Raji (cell line): ENCODE measurements around the gene C10orf62.

Experiments used
- POLR2A ChIP-seq: IDR thresholded peaks from 2 replicates; pipeline ENCODE4 v1.6.1; 2011; ENCODE audit warnings: low read depth, low read length, control low read depth; ENCODE audit not compliant: insufficient read depth

C10orf62 gene, protein sequence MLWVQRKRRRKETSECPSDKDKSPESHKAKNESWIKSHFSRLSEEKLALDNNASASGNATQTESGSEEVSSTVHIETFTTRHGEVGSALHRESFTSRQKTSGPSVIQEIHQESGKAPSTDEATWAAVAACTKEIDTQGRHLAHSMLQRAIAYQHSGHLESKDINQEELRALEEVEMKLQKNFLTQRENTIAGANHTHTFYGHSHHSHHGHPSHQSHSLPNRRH

DNA sequence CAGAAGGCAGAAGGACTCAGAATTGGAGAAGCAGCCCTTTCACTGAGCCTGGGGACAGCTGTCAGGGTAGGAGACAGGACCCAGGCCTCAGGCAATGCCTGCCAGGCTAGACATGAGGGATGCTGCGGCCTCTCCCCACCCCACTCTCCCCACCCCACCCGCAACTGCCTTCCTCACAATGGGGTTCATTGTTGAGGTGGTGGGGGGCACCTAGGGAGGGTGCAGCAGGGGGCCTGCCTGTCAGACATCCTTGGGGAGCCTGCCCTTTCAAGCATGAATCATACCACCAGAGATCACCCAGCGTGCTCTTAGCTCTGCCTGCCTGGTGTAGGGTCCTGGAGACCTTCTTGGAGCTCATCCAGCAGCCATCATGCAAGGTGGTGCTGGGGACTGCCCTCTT, at the start of gene C10orf62:
TSS of gene C10orf62 (plus strand) at position 243 of the 400 bp plus-strand sequence. CDS start 177 bp downstream, outside the sequence.
- TF ChIP-seq POLR2A = no peak

DNA sequence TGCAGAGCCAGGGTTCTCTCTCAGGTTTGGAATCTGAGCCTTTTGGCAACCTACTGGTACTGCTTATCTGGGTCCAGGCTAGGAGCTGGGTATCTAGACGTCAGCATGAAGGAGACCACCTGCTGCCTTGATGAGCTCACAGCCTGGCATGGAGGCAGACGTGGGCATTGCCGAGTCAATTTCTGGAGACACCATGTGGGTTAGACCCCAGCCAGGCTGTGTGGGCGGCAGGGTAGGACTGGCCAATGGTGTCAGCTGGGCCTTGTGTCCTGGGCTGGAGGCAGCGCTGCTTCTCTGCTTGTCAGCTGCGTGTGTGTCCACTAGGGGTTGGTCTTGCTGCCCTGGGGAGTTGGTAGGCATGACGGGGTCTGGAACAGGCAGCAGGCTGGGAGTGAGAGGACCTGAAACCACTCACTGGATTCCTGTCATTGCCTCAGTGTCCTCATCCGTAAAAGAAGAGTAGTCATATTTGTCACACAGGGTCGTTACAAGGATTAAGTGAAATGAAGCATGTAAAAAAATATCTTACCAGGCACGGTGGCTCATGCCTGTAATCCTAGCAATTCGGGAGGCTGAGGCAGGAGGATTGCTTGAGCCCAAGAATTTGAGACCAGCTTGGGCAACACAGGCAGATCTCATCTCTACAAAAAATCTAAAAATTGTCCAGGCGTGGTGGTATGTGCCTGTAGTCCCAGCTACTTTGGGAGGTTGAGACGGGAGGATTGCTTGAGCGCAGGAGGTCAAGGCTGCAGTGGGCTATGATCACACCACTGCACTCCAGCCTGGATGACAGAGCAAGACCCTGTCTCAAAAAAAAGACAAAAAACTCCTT, 48.6 kb upstream of the C10orf62 start:
- TF ChIP-seq POLR2A = no peak

DNA sequence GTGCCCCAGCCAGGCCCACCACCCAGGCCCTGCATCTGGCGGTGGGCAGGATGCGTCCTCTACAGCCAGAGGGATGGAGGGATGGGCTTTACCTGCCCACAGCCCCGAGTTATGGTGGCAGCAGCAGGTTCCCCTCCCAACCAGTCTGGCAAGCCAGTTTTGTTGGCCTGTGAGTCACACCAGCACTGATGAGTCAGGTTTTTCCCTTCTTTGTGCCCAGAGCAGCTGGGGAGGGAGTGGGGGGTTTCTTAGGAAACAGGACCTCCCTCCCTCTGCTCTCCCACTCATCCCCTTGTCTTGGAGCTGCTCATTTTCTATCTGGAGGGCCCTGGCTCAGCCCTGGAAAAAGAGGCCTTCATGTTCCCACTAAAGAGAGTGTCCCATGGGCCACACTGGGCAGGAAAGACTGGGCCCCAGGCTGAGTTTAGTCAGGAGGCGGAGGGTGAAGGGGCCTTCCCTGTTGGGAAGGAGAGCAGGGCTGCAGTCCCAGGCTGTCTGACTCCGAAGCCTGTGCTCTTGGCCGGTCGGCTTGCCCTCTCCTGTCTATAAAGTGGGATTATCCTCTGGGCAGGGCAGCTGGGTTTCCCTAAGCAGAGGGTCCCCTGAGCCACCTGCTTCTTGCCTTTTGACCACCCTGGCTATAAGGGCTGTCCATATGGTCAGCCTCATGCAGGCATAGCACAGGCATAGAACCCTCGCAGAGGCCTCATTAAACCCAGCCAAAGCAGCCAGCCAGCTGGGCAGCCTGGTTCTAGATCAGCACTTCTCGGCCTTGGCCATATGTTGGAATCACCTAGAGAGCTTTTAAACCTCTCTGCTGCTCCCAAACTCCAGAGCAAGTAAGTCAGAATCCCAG, 47.1 kb upstream of the C10orf62 start:
- no peak for TF ChIP-seq POLR2A

DNA sequence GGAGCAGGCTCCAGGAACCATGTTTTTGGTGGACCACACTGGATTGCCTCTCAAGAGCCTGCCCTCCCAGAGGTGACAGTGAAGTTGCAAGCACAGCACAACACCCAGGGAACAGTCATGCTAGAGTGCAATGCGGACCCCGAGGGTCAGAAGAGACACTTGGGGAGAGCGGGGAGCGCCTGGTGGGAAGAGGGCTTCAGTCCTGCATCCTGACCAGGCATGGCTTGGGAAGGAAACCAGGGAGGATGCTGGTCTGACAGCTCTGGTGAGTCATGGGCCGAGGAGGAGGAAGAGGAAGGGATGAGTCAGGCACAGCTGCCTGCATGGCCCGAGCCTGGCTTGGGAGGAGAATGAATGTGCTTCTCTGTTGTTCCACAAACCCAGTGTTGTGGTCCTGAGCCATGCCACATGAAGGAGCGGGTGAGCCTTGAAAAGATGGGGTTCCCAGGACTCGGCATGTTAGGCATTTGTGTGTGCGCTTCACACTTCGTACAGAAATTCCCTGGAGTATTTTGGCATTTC, 46.4 kb upstream of the C10orf62 start:
- no peak for TF ChIP-seq POLR2A

DNA sequence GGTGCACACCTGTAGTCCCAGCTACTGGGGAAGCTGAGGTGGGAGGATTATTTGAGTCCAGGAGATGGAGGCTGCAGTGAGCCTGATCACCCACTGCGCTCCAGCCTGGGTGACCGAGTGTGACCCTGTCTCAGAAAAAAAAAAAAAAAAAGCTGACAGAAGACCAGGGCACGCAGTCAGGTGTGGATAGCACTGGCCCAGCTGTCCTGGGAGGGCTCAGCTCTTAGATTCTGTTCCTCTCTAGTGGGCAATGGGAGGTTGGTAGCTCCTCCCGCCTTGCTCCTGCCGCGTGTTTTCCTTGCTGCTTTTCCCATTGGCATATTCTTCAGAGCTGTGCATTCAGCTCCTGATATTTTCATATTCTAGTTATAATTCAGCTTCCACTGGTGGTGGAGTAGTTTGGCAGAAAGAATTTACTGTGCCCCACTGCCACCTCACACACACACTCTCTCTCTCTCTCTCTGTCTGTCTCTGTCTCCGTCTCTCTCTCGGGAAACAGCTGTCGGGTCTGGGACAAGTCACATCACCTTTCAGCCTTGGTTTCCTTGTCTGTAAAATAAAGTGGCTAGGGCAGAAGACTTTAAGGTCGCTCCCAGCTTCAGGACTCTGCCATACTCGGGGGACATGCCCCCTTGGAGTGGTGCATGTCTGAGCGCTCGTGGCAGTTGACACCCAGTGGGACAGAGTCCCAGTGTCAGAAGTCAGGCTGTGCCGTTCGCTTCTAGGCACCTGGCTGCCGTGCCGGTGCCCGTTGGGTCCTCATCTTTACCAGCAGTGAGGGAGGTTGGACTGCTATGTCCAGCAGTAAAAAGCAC, 42.9 kb upstream of the C10orf62 start:
- TF ChIP-seq POLR2A = no peak

DNA sequence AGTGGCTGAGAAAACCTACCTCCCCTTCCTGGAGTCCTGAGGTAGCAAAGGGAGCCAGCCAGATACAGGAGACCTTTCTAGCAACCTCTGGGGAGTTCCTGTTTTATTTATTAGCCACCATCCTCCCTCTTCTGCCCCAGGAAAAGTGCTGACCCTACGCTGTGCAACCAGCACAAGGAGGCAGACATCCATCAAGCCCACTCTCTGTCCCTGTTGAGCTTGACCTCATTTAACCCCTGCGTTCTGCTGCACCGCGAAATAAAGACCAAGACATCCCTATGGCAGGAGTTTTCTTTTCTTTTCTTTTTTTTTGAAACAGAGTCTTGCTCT, 42.3 kb upstream of the C10orf62 start:
- TF ChIP-seq POLR2A = no peak

DNA sequence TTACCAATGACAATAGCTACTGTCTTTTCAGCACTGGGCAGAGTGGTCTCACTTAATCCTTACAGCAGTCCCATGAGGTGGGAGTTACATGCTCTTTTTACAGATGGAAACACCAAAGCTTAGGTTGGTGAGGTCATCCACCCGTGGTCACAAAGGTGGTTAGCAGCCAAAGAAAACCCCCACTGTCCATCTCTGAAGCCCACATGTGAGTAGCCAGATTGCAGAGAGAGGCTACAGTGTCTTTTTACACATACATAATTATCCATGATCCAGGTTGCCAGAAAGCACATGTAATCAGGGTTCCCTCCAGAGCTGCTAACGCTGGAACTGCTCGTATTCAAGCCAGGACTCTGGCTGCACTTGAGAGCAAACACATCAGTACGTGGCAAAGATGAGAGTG, 41.6 kb upstream of the C10orf62 start:
- TF ChIP-seq POLR2A = no peak

DNA sequence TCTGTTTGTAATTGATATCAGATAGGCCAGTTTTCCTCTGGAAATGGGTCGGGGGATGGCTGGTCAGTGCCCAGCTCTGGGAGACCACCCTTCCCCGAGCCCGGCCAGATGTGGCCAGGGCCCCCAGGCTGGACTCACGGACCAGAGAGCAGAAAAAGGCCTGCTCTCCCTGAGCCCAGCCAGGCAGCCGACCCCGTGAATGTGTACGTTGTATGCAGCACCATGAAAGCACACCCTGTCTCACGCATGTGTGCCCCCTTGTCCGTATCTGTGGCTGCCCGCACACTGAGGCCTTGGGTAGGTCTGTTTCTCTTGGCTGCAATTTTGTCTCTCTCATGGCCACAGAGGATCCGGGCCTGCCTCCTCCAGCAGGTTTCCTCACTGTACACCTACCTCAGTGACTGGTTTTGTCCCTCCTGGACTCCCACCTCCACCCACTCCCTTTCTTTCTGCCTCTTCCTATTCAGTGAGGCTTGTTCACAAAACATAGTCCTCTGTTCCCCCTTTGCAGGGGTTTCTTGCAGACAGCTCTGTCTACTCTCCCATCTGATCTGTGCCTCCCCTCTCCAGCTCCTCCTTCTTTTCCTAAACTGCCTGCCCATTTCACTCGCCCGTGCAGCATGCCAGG, 40.6 kb upstream of the C10orf62 start:
- no peak for TF ChIP-seq POLR2A

DNA sequence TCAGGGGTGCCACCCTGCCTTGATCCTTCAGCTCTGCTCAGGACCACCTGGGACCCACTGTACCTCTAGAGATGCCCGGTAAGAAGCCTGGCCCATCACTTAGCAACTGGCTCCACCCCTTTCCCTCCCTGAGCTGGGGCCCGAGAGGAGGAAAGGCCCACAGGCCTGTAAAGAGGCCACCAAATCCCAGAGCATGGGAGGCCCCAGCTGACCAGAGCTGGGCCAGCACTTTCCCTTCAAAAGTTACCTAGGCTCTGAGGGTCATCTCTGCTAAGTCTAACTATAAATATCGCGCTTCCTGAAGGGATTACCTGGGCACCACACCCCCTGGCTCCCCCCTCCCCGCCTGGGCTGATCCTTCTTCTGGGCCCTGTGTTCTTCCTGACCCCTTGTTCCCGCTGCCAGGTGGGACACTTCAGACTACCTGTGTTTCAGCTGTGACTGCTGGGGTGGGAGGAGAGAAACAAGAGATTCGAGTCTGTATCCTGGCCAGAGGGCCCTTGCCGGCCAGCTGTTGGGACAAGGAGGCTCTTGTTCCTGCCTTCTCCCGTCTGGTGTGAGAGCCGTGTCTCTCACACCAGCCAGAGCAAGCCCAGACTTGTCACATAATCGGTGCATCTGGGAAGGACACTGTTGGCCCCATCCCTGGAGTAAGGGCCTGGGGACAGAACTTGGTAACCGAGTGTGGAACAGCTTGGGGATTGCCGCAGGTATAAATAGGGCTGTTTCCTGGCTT, 39.8 kb upstream of the C10orf62 start:
- TF ChIP-seq POLR2A = no peak

DNA sequence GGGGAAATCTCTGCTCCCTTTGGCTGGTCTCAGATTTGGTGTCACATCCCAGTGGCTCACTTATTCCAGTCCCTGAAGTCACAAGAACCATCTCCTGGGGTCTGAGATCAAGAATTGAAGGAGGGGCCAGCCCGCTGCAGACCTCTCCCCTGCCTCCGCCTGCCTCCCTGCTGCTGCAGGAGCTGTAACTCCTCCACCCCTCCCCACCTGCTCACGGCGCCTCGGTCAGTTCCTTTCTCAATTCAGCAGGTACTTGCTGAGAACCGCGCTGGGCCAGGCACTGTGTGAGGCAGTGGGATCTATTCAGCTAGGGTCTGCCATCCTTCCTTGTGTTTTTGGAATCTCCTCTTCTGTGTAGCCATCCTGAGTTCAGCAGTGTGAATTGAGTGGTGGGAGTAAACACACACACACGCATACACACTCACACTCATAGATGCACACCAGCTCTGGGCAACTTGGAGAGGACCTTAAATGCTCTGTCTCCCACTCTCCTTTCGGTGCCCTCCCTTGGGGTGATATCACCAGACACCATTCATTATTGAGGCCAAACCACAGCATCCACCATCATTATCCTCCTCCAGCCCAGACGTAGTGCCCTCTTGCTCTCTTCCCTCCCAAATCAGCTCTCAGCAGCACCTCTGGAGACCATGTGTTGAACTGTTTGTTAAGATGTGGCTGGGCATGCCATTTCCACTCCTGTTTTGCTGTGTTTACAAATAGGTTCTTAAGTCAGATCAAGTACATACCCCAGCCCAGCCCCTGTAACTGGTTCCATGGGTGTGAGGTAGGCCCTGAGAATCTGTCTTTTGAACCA, 39.0 kb upstream of the C10orf62 start:
- TF ChIP-seq POLR2A = no peak

DNA sequence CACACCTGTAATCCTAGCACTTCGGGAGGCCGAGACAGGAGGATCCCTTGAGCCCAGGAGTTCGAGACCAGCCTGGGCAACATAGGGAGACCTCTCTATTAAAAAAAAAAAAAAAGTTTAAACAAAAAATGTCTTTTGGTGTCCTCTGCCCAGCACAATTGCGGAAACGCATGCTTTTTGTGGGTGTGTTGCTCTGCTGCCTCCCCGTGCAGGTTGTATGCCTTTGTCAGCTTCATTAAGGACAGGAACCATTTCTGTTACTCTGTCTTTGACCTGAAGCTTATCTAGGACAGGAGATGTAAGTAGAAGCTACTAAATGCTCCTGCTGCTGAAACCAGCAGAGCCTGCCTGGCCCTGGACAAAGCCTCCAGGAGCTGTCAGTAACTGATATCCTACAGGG, 38.2 kb upstream of the C10orf62 start:
- no peak for TF ChIP-seq POLR2A

DNA sequence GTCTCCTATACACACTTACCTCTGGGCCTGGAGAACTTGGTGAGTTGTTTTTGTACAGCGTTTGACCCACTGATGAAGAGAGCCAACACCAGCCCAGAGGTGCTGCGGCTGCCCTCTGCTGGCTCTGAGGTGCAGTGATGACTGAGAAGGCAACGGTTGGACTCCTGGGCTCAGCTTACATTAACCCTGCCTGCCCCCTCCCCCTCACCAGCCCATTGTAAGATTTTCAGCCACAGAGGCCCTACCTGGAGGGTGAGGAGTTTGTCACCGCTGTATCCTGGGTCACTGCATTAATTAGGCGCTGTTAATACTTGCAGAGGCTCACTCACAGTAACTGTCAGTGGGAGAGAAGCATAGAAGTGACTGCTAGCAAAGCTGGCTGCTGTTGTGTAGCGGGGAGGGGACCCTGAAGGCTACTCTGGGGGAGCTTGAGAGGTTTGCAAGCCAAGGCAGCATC, 35.9 kb upstream of the C10orf62 start:
- no peak for TF ChIP-seq POLR2A

DNA sequence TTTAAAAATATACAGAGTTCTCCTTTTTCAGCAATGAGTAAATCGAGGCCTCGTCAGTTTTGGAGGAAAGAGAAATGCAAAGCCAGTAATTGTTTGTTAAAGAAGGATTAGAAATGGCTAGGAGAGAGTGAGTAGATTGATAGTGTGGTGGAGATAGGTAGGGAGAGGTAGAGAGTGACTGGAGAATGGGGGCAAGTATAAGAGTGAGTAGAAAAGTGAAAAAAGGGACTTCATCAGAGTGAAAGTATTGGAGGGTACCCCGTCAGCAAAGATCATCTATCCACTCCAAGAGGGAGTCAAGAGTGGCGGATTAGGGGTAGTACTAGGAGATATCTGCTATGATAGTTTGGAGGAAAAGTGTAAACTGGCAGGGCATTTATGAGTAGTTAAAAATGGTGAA, 26.2 kb upstream of the C10orf62 start:
- no peak for TF ChIP-seq POLR2A
